HG03575 (cell line): ENCODE measurements around the gene FFAR1.

ENCODE experiments used
- ATAC-seq: cut with Tn5 transposase; IDR thresholded peaks from one replicate; pipeline ENCODE4 v1.9.1; 2021; ENCODE audit not compliant: unreplicated experiment, insufficient number of reproducible peaks, low FRiP score; ENCODE audit errors: extremely low read depth

Gene FFAR1

DNA sequence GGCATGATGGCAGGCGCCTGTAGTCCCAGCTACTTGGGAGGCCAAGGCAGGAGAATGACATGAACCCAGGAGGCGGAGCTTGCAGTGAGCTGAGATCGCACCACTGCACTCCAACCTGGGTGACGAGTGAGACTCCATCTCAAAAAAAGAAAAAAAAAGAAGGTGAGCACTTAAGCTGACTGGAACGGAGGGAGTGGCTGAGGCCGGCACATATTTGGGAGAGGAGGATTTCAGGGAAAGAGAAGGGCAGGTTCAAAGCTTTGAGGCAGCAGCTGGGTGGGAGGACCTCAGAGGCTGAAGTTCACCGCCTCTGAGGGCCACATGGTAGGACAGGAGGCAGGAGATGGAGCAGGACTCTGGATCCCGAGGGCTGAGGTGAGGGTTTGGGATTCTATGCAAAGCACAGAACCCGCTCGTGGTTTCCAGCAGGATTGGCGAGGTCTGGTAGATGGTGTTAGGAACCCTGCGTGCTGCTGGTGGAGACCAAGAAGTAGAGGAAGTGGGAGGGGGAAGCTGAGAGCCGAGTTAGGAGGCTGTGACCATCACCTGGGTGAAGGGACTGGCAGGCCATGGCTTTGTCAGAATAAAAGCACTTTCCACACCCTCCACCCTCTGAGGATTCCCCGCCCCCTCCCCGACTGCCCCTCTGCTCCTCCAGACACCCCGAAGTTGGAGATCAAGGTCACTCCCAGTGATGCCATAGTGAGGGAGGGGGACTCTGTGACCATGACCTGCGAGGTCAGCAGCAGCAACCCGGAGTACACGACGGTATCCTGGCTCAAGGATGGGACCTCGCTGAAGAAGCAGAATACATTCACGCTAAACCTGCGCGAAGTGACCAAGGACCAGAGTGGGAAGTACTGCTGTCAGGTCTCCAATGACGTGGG is 10.4 kb upstream of the FFAR1 start:
- no peak for ATAC-seq

DNA sequence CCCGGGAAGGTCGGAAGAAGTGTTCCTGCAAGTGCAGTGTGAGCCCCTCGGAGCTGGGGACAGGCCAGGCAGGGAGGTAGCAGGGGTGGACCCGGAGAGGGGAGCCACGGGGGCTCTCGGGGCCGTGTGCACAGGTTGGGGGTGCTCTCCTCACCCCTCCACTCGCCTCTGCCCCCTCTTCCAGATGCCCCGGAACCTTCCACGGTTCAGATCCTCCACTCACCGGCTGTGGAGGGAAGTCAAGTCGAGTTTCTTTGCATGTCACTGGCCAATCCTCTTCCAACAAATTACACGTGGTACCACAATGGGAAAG is 9.8 kb upstream of the FFAR1 start:
- no peak for ATAC-seq

DNA sequence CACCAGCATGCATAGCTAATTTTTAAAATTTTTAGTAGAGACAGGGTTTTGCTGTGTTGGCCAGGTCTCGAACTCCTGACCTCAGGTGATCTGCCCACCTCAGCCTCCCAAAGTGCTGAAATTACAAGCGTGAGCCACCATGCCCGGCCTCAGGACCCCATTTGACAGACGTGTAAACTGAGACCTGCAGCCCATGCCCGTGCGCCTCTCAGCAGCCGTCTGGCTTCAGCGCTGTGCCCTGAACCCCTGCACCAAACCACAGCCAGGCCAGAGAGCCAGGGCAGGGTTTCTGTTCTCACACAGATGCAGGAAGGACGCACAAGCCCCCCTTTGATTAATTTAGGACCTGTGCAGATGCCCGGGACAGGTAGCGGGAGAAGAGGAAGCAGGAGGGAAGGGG is 7.3 kb upstream of the FFAR1 start:
- no peak for ATAC-seq

DNA sequence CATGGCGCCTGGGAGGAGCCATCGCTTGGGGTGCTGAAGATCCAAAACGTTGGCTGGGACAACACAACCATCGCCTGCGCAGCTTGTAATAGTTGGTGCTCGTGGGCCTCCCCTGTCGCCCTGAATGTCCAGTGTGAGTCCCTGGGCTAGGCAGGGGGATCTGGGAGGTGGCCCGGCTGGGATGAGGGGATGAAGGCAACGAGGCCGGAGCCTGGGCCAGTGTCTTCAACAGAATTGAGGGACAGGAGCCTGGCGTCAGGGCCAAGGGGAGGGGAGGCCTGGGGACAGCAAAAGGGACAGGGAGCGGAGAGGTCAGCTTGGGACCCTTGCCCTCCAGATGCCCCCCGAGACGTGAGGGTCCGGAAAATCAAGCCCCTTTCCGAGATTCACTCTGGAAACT is 6.7 kb upstream of the FFAR1 start:
- ATAC-seq, result no peak

DNA sequence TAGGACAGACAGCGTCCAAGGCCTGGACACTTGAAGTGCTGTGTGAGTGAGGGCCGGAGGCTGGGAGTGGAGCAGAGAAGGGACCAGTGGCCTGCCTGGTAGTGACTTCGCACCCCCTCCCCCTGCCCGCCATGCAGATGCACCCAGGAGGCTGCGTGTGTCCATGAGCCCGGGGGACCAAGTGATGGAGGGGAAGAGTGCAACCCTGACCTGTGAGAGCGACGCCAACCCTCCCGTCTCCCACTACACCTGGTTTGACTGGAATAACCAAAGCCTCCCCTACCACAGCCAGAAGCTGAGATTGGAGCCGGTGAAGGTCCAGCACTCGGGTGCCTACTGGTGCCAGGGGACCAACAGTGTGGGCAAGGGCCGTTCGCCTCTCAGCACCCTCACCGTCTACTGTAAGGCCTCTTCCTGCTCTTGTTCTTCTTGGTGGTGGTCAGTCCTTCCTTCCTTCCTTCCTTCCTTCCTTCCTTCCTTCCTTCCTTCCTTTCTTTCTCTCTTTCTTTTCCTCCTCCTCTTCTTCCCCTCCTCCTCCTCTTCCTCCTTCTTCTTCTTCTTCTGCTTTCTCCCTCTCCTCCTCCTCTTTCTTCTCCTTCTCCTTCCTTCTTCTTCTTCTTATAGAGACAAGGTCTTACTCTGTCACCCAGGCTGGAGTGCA is 6.0 kb upstream of the FFAR1 start:
- ATAC-seq, result no peak

DNA sequence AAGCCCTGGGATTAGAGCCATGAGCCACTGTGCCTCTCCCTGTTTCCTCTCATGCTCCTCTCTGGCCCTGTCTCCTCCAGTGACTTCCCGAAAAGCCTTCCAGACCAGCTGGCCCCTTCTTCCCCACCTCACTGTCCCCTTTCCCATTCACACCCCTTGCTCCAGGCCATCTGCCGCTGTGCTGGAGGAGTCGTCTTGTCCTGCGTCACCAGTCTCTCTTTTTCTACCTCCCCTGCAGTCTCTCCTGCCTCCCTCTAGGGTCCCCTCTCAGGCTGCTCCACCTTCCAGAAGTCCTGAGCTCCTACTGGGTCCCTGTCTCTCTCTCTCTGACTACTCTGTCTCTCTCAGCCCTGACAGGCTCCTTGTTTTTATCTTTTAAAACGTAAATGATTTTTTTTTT is 5.3 kb upstream of the FFAR1 start:
- no peak for ATAC-seq

DNA sequence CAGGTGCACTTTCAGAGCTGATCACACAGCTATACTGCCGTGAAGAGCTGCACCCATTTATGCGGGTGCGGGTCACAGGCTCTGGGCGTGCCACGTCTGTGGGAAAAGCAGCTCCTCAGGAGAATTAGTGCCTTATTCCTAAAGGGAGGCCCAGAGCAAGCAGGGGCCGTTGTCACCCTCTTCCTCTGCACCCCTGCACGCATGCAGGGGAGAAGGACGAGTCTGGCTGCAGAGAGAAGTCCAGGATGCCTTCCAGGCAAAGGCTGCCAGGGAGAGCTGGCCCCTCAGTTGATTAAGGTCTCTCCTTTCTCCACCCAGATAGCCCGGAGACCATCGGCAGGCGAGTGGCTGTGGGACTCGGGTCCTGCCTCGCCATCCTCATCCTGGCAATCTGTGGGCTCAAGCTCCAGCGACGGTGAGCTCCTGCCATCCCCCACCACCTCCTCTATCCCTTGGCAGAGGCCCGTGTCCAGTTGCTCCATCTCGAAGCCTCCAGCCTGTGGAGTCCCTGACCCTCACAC is 3.1 kb upstream of the FFAR1 start:
- ATAC-seq, result no peak

DNA sequence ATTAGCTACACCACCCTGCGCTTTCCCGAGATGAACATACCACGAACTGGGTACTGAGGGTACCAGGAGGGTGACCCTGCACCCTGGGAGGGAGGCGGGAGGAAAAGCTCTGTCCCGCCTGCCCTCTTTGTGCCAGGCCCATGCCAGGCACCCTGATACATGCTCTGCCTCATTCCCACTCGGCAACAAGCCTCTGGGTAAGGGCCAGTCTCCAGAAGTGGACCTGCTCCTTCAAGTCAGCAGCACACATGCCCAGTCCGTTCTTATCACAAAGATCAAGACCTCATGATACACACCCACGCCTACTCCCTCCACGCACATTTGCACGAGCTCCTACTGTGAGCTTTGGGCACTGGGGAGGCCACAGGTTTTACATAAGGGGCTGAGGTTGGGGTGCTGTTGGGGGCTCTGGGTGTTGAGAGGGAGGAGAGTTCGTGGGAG is 2.0 kb upstream of the FFAR1 start:
- no peak for ATAC-seq

DNA sequence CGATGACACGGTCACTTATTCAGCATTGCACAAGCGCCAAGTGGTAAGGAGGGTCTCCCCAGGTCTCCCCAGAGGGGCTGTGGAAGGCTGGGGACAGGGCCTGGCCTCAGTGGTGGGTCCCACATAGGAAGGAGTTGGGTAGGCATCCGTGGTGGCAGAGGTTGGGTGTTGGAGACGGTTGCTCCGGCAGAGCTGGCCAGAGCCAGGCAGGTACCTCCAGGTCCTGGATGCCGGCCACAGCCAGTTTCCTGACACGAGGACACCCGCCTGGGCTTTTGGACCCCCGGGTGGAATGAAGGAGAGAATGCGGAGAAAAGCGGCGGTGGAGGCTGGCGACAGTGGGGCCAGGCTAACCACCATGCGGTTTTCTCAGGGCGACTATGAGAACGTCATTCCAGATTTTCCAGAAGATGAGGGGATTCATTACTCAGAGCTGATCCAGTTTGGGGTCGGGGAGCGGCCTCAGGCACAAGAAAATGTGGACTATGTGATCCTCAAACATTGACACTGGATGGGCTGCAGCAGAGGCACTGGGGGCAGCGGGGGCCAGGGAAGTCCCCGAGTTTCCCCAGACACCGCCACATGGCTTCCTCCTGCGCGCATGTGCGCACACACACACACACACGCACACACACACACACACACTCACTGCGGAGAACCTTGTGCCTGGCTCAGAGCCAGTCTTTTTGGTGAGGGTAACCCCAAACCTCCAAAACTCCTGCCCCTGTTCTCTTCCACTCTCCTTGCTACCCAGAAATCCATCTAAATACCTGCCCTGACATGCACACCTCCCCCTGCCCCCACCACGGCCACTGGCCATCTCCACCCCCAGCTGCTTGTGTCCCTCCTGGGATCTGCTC is 1.3 kb upstream of the FFAR1 start:
- ATAC-seq, result no peak

DNA sequence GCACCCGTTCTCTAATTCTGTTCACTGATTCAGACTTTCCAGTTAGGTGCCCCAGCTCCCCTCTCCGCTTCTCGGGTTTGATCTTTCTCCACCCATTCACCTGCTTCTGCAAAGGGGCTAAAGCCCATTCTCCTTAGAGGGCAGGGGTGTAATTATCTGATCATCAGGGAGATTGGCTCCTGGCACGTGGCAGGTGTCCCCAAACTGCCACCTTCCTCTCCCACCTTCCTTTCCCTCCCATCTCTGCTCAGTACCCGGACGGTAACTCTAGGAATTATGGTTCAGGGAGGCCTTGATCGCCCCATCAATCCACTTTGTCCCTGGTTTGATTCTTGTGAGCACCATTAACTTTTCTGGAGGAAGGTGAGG is 212 bp downstream of the FFAR1 start:
- no peak for ATAC-seq

DNA sequence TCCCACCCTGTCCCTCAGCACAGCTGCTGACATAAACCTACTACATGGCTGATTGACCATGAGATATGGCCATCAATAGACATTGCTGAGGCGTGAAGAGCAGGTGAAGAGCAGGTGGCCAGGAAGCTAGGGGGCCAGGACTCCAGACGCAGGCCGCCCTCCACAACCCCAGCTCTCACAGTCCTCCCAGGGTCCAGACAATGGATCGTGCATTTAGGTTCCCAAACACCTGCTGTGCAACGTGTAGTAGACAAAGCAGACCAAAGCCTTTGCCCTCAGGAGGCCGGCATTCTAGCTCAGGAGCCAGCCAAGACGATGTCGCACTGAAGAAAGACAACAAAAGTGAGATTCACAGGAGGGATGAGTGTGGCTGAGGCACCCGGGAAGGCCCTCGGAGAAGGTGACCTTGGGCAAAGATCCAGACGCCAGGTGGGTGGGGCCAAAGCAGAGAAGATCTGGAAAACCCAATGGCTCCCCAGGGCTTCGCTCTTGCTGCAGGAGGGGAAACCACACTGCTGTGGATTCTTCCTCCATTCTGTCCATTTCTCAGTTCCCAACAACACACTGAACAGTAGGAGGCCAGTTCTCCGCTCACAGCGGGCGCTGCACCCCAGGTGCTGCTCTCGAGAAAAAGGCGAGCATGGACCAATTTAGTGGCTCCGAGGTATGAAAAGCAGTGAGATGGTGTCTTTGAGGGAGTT is 1.4 kb downstream of the FFAR1 start:
- no peak for ATAC-seq

DNA sequence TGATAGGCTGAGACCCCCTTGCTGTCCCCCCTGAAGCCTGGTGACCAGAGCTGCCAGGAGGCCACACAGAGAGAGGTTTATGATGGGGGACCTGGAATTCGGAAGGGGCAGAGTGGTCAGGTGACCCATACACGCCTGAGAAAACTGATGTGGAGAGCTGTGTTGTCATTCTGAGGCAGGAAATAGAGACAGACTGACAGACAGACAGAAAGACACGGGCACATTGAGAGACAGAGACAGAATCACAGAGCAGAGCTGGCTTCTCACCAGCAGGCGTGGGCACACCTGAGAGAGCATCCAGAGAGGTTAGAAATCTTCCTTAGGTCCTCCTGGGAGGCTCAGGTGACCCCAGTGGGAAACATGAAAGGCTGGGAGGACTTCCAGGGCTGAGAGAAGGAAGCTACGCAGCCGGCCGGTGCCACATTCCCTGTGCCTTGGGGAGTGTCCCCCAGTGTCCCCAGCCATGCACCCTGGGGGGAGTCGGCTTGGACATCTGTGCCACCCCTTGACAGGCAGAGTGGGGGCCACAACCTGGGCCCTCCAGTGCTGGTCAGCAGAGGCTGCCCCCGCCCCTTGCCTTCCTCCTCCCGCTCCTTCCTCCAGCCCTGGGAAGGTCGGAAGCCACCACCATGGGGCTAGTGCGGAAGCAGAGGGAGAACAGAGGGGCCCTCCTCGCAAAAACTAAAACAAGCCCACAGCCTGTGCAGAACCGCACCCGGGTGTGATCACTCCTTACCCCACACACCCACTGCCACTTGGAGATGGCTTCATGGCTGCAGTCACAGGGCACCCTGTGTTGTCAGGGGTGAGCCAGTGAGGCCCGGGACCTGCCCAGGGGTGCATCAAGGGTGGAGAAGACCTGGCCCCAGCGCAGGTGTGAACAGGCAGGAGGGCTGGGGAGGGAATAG is 2.2 kb downstream of the FFAR1 start:
- no peak for ATAC-seq

DNA sequence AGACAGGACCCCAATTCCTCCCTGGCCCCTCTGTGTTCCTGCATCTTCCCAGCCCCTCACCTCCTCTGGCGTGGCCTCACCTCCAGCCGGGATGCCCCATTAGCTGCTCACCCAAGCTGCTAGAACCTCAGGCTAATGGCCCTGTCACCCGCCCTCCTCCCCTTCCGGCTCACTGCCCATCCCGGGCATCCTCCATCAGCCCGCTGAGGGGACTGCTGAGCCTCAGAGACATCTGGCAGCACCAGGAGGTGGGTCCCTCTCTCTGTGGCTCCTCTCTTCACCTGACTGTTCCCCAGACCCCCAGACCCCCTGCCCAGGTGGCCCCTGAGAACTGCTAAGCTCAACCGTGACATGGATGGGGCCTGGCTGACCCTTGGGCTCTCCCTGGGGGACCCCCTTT is 2.9 kb downstream of the FFAR1 start:
- no peak for ATAC-seq

DNA sequence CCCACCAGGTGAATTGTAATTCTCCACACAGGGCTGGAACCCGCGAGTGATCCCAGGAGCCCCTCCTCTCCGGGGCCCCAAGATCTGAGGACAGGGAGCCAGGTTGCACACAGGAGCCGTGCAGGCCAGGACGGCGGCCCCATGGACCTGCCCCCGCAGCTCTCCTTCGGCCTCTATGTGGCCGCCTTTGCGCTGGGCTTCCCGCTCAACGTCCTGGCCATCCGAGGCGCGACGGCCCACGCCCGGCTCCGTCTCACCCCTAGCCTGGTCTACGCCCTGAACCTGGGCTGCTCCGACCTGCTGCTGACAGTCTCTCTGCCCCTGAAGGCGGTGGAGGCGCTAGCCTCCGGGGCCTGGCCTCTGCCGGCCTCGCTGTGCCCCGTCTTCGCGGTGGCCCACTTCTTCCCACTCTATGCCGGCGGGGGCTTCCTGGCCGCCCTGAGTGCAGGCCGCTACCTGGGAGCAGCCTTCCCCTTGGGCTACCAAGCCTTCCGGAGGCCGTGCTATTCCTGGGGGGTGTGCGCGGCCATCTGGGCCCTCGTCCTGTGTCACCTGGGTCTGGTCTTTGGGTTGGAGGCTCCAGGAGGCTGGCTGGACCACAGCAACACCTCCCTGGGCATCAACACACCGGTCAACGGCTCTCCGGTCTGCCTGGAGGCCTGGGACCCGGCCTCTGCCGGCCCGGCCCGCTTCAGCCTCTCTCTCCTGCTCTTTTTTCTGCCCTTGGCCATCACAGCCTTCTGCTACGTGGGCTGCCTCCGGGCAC is 3.9 kb downstream of the FFAR1 start:
- ATAC-seq, result no peak

DNA sequence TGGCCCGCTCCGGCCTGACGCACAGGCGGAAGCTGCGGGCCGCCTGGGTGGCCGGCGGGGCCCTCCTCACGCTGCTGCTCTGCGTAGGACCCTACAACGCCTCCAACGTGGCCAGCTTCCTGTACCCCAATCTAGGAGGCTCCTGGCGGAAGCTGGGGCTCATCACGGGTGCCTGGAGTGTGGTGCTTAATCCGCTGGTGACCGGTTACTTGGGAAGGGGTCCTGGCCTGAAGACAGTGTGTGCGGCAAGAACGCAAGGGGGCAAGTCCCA is 4.4 kb downstream of the FFAR1 start:
- no peak for ATAC-seq

DNA sequence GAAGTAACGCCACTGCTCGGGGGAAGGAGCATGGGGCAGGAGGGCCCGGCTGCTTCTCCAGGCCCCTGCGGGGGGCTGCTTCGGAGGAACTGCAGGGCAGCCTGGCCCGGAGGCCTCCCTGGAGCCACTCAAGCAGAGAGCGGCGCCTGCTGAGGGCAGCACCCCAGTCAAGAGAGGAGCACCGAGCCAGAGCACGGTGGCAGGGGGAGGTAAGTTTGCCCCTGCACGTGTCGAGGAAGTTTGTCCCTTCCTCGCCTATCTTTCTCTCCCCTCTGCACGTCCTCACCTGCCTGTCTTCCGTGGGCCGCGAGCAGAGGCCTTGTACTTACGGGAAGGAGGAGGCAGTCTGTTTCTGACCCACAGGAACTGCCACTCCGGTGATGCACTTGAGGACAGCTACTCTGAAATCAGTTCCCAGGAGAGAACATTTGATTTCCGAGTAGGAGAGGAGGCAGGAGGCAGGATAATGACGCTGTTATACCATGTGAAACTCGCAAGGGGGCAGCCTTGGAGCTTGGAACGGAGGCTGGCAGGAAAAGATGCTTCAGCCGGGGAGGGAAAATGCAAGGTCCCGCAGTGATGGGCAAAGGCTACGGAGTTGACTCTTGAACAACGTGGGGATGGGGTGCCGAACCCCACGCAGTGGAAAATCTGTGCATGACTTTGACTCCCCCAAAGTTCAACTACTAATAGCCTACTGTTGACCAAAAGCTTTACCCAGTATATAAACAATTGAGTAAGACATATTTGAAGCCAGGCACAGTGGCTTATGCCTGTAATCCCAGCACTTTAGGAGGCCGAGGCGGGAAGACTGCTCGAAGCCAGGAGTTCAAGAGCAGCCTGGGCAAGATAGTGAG is 5.0 kb downstream of the FFAR1 start:
- no peak for ATAC-seq

DNA sequence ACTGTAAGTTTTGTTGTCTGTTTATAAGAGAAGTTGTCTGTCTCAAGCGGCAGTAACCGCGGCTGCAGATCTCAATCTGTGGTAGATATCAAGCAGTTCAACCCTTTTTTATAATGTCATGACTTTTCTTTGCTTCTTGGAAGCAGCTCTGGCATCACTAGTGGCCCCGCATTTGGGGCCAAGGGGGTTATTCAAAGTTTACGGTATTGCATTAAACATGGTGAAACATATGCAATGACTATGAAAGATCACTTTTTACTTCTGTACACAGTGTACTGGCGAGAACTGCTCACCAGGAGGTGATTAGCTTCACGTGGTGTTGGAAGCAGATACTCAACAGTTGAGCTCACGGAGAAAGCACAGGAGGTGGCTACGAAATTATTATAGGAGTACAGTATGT is 5.9 kb downstream of the FFAR1 start:
- no peak for ATAC-seq
